ENCODE data around the gene SMARCAL1.
"Not testable (repeated sequence)": the region's sequence is repeated elsewhere in the genome, so short reads cannot be mapped to it uniquely, and the experiment has no call there.

The SMARCAL1 gene

GRCh38 chr2:216412022-216412999 lies at the start of gene SMARCAL1:
SMARCAL1 (plus strand) TSS chr2:216412484; CDS start chr2:216414705, 2,221 bp downstream.
- peak; percentile 96 to 98 for DNase-seq

- peak; percentile 41 to 85 for DNase-seq
Measured at GRCh38 chr2:216362730-216363129, 49.6 kb upstream of the SMARCAL1 start.

GRCh38 chr2:216363221-216363620 lies 49.1 kb upstream of the SMARCAL1 start:
- DNase-seq: no peak

GRCh38 chr2:216365518-216365917 lies 46.8 kb upstream of the SMARCAL1 start:
- no peak for DNase-seq

GRCh38 chr2:216366777-216367471 lies 45.4 kb upstream of the SMARCAL1 start:
- DNase-seq: no peak

GRCh38 chr2:216369821-216370220 lies 42.5 kb upstream of the SMARCAL1 start:
- DNase-seq: no peak

GRCh38 chr2:216370961-216371712 lies 41.1 kb upstream of the SMARCAL1 start:
- peak in 1 of 2 experiments; percentile 4 for DNase-seq

GRCh38 chr2:216371721-216372702 lies 40.3 kb upstream of the SMARCAL1 start, which contains the start of gene MARCHF4:
MARCHF4 (minus strand) TSS chr2:216372483; CDS start chr2:216370260, 2,223 bp downstream.
- DNase-seq: peak; percentile 44 to 68

GRCh38 chr2:216372761-216373291 lies 39.5 kb upstream of the SMARCAL1 start:
- no peak for DNase-seq

GRCh38 chr2:216373896-216374295 lies 38.4 kb upstream of the SMARCAL1 start:
- no peak for DNase-seq

GRCh38 chr2:216375286-216375685 lies 37.0 kb upstream of the SMARCAL1 start:
- no peak for DNase-seq

- DNase-seq: peak in 1 of 2 experiments; percentile 45
Measured at GRCh38 chr2:216379977-216380376, 32.3 kb upstream of the SMARCAL1 start.

- not testable (repeated sequence) for DNase-seq
Measured at GRCh38 chr2:216384409-216384808, 27.9 kb upstream of the SMARCAL1 start.

GRCh38 chr2:216385478-216385877 lies 26.8 kb upstream of the SMARCAL1 start:
- DNase-seq: no peak

GRCh38 chr2:216387262-216387661 lies 25.0 kb upstream of the SMARCAL1 start:
- no peak for DNase-seq

- DNase-seq: no peak
Measured at GRCh38 chr2:216388046-216388884, 24.0 kb upstream of the SMARCAL1 start.

GRCh38 chr2:216389570-216389969 lies 22.7 kb upstream of the SMARCAL1 start:
- no peak for DNase-seq

- DNase-seq: no peak
Measured at GRCh38 chr2:216391401-216391800, 20.9 kb upstream of the SMARCAL1 start.

- no peak for DNase-seq
Measured at GRCh38 chr2:216392018-216392562, 20.2 kb upstream of the SMARCAL1 start.

Measured in NCI-H446 (cell line).